ENCODE results near the gene PAPPA. TPM values are rescaled to one million over a fixed set of nuclear protein-coding genes. Genes with fewer than 3 reads are reported as not detected.
A peak's percentile ranks its signal among the peaks of the same experiment; 100 is the strongest.

The PAPPA gene
- total and polyA plus RNA-seq, 9 of the 15 experiments (the other 6 are each of a cell fraction or from before 2014, with no cell fraction given) = 0.06 to 0.18 (median 0.11) TPM

DNA sequence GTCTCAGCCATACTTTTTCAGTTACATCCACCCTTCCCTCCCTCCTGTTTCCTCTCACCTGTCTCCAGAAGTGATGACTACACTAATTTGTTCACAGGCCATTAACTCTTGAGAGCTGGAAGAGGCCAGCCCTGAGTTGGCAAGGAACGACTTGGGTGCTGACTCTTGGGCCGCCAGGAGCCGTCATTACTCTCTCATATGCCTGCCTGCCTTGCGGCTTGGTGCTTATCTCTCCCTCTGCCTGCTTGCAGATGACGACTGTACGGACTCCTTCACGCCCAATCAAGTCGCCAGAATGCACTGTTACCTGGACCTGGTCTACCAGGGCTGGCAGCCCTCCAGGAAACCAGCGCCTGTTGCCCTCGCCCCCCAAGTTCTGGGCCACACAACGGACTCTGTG is 66.1 kb downstream of the PAPPA start:
- Histone ChIP-seq H3K4me3 (no peak overlapping the region), H3K36me3 (ENCODE audit: control insufficient read depth, insufficient read depth, low read length) (no peaks in the 10 kb centered on the region), H3K9me1 (ENCODE audit: control insufficient read depth, insufficient read depth, low read length) (no peaks in the 10 kb centered on the region), H3K4me1 (replicated peaks in 1 of 2; ENCODE audit: control insufficient read depth in 2 of 2, insufficient read depth in 2 of 2, low read length in 2 of 2) (peaks cover 0 to 10% of the 10 kb centered on the region in 2 experiments; a peak in 1 of 5 replicates), H3K79me2 (ENCODE audit: control insufficient read depth, insufficient read depth, low read length) (no peaks in the 10 kb centered on the region), H4K20me1 (replicated peaks; ENCODE audit: control insufficient read depth, insufficient read depth, low read length) (no peaks in the 10 kb centered on the region), H3K4me2 (ENCODE audit: insufficient read depth, low read length) (peak overlapping the region; percentile 28; the same call in 1 of the 2 replicates), H3K27me3 (ENCODE audit: control insufficient read depth in 2 of 2, insufficient read depth in 2 of 2, low read length in 2 of 2) (no peaks in the 10 kb centered on the region), H3K27ac (ENCODE audit: extremely low read depth, low read depth, low read length) (no peak overlapping the region), H2AFZ (ENCODE audit: low read depth, low read length) (no peak overlapping the region), H3K9ac (ENCODE audit: insufficient read depth in 1 of 2, low read depth in 2 of 2, low read length in 2 of 2) (no peak overlapping the region), H3K9me3 (replicated peaks; ENCODE audit: control insufficient read depth, insufficient read depth, low read depth, low read length) (no peaks in the 10 kb centered on the region)
- intact Hi-C loops (cut with micrococcal nuclease) = loop anchor here (1.0 to 10.0 kb wide), 2 partner anchors 272 to 355 kb away; no protein-coding TSS in a partner anchor
- in situ Hi-C loops (cut with MboI) = no loop called here
- peak in 2 of 4 experiments; percentile 23 to 44 for DNase-seq (ENCODE audit: extremely low read depth in 1 of 4, low spot score in 3 of 4)
- ATAC-seq = peak; percentile 89
- ChIA-PET CTCF (ENCODE audit: low intra/inter-chr PET ratio) (no interaction called here), POLR2A (interaction anchor here (0.6 kb wide), 1 partner anchor 30 kb away, joined by 4 read pairs; no protein-coding TSS in a partner anchor)
- no TSS peak for BruUV-seq (replicated peaks)
- no peak for FAIRE-seq
- 0% methylated on average over 11 of the region's 11 CpGs for WGBS (ENCODE audit: insufficient coverage, low coverage, missing lambda C conversion rate)
- no peak for TF ChIP-seq RBM25 (IDR thresholded peaks at IDR 0.05; ENCODE audit: low read depth, low read length, severe bottlenecking)
- no peak for TF ChIP-seq MTA1 (IDR thresholded peaks at IDR 0.05; ENCODE audit: borderline replicate concordance)
- TF ChIP-seq CBX5 (IDR thresholded peaks at IDR 0.05; ENCODE audit: borderline replicate concordance, low read depth) = no peak
- TF ChIP-seq SETDB1 (IDR thresholded peaks at IDR 0.05; ENCODE audit: low read length) = no peak
- TF ChIP-seq ADNP (tag; IDR thresholded peaks at IDR 0.05) = no peak
- no peak for TF ChIP-seq NCOA1 (IDR thresholded peaks at IDR 0.05; ENCODE audit: low read depth)
- TF ChIP-seq SRSF9 (IDR thresholded peaks at IDR 0.05; ENCODE audit: borderline replicate concordance, low read depth, low read length) = no peak
- TF ChIP-seq, protein P1, sequence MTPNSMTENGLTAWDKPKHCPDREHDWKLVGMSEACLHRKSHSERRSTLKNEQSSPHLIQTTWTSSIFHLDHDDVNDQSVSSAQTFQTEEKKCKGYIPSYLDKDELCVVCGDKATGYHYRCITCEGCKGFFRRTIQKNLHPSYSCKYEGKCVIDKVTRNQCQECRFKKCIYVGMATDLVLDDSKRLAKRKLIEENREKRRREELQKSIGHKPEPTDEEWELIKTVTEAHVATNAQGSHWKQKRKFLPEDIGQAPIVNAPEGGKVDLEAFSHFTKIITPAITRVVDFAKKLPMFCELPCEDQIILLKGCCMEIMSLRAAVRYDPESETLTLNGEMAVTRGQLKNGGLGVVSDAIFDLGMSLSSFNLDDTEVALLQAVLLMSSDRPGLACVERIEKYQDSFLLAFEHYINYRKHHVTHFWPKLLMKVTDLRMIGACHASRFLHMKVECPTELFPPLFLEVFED (CRISPR knock-in tag; conservative IDR thresholded peaks at IDR 0.05) = no peak
- no peak for TF ChIP-seq RFX7 (CRISPR knock-in tag; IDR thresholded peaks at IDR 0.05)
- TF ChIP-seq HMG20B (CRISPR knock-in tag; IDR thresholded peaks at IDR 0.05) = no peak
- TF ChIP-seq SAP30 (IDR thresholded peaks at IDR 0.05; ENCODE audit: borderline replicate concordance, insufficient read depth, low read depth, low read length, poor library complexity, severe bottlenecking) = no peak
- no peak for TF ChIP-seq RFX1 (IDR thresholded peaks at IDR 0.05)
- TF ChIP-seq ATF7 (IDR thresholded peaks at IDR 0.05) = peak; percentile 70
- TF ChIP-seq, protein P2, sequence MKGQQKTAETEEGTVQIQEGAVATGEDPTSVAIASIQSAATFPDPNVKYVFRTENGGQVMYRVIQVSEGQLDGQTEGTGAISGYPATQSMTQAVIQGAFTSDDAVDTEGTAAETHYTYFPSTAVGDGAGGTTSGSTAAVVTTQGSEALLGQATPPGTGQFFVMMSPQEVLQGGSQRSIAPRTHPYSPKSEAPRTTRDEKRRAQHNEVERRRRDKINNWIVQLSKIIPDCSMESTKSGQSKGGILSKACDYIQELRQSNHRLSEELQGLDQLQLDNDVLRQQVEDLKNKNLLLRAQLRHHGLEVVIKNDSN (CRISPR knock-in tag; IDR thresholded peaks at IDR 0.05) = no peak
- no peak for TF ChIP-seq ZNF324 (CRISPR knock-in tag; IDR thresholded peaks at IDR 0.05)
- TF ChIP-seq PRMT5 (CRISPR knock-in tag; IDR thresholded peaks at IDR 0.05) = no peak
- no peak for TF ChIP-seq ZNF408 (CRISPR knock-in tag; IDR thresholded peaks at IDR 0.05; ENCODE audit: low read depth)
- TF ChIP-seq, protein P3, sequence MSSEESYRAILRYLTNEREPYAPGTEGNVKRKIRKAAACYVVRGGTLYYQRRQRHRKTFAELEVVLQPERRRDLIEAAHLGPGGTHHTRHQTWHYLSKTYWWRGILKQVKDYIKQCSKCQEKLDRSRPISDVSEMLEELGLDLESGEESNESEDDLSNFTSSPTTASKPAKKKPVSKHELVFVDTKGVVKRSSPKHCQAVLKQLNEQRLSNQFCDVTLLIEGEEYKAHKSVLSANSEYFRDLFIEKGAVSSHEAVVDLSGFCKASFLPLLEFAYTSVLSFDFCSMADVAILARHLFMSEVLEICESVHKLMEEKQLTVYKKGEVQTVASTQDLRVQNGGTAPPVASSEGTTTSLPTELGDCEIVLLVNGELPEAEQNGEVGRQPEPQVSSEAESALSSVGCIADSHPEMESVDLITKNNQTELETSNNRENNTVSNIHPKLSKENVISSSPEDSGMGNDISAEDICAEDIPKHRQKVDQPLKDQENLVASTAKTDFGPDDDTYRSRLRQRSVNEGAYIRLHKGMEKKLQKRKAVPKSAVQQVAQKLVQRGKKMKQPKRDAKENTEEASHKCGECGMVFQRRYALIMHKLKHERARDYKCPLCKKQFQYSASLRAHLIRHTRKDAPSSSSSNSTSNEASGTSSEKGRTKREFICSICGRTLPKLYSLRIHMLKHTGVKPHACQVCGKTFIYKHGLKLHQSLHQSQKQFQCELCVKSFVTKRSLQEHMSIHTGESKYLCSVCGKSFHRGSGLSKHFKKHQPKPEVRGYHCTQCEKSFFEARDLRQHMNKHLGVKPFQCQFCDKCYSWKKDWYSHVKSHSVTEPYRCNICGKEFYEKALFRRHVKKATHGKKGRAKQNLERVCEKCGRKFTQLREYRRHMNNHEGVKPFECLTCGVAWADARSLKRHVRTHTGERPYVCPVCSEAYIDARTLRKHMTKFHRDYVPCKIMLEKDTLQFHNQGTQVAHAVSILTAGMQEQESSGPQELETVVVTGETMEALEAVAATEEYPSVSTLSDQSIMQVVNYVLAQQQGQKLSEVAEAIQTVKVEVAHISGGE (CRISPR knock-in tag; IDR thresholded peaks at IDR 0.05) = no peak
- peak; percentile 38; the same call in 1 of the 2 replicates for TF ChIP-seq ZEB2 (IDR thresholded peaks at IDR 0.05)
- TF ChIP-seq SRSF1 (IDR thresholded peaks at IDR 0.05; ENCODE audit: low read depth, low read length) = no peak
